Kidney (tissue), 14 donors: ENCODE results near the gene CHD5. TPM values are rescaled to one million over a fixed set of nuclear protein-coding genes. Genes with fewer than 3 reads are reported as not detected.

Experiments
- DNase-seq, 5 donors: peaks; one replicate each; pipeline ENCODE4 v3.0.0-alpha.2; 2013 to 2020
- FAIRE-seq: peaks from 2 replicates; lab custom pipeline; 2012; peaks lifted over from hg19 to GRCh38; lab: Jason Lieb, UNC
- H3K27ac ChIP-seq, 2 donors: one replicate each; pipeline ENCODE4 v1.7.0; 2013; ENCODE audit warnings: low read depth in 2 of 2, low read length in 2 of 2, inconsistent platforms in 1 of 2
- H3K27me3 ChIP-seq: one replicate; pipeline ENCODE4 v1.7.1; 2013; ENCODE audit warnings: low read length, inconsistent platforms; ENCODE audit not compliant: control insufficient read depth, insufficient read depth
- H3K36me3 ChIP-seq, 3 donors: one replicate each; pipeline versions ENCODE4 v1.7.0 to v1.7.1; 2013; ENCODE audit warnings: low read length in 3 of 3, control low read depth in 1 of 3, inconsistent platforms in 1 of 3; ENCODE audit not compliant: insufficient read depth in 3 of 3, control insufficient read depth in 2 of 3
- H3K4me1 ChIP-seq, 3 donors: one replicate each; pipeline versions ENCODE4 v1.7.0 to v1.7.1; 2013; ENCODE audit warnings: low read length in 3 of 3, inconsistent platforms in 1 of 3, low read depth in 1 of 3; ENCODE audit not compliant: control insufficient read depth in 2 of 3, insufficient read depth in 2 of 3
- H3K4me3 ChIP-seq, 3 donors: one replicate each; pipeline versions ENCODE4 v1.7.0 to v1.8.1; 2013; ENCODE audit warnings: low read length in 3 of 3, control low read depth in 1 of 3, inconsistent platforms in 1 of 3
- H3K9ac ChIP-seq, 3 donors: one replicate each; pipeline versions ENCODE4 v1.7.0 to v1.7.1; 2013; ENCODE audit warnings: low read length in 3 of 3, control low read depth in 1 of 3, inconsistent platforms in 1 of 3
- H3K9me3 ChIP-seq, 3 donors: one replicate each; pipeline versions ENCODE4 v1.7.0 to v1.7.1; 2013; ENCODE audit warnings: low read length in 3 of 3, control low read depth in 1 of 3, inconsistent platforms in 1 of 3; ENCODE audit not compliant: control insufficient read depth in 2 of 3, insufficient read depth in 1 of 3
- CTCF ChIP-seq: IDR thresholded peaks from 3 replicates; pipeline ENCODE4 v1.5.1; 2012; ENCODE audit warnings: mild to moderate bottlenecking, moderate library complexity, borderline replicate concordance; ENCODE audit not compliant: insufficient read depth; ENCODE audit errors: extremely low read depth
- intact Hi-C: fragments of 100-400 bp; cut with DNase I; formaldehyde crosslinking; loops from one replicate; pipeline ENCODE4 v1.11.1; 2022
- polyA plus RNA-seq: library from polyadenylated mRNA; stranded (reverse); fragments of 350-450 nt; fragmentation: Illumina TruSeq; extraction: RNeasy Lipid Tissue Mini Kit (QIAGEN cat#74804); gene quantifications from one replicate; pipeline ENCODE4 v1.2.3, GENCODE V29; 2014; ENCODE audit warnings: low read depth, low replicate concordance; ENCODE audit not compliant: insufficient read depth
- total RNA-seq: library from RNA; stranded (reverse); fragmentation: NEBNext Ultra II Directional; extraction: Animal tissue kit (Norgen Biotek cat#: 25700); gene quantifications from one replicate; pipeline ENCODE4 v1.2.1, GENCODE V29; 2021
- donor health status: control.
- donor health status: control.
- donor health status: control.
- donor health status: control.
- donor health status: control.
- donor health status: DM: yes; HTN: yes; CAD: no.
- donor health status: Normal renal cell carcinoma (clear cell type).

The CHD5 gene
- total and polyA plus RNA-seq, 2 donors from 2014 or later, result 0.54 to 0.85 TPM

- TF ChIP-seq CTCF, result no peak
- Histone ChIP-seq H3K27me3 (no peaks in the 10 kb centered on the region), H3K9me3 (no peaks in the 10 kb centered on the region), H3K9ac (no peak overlapping the region), H3K4me1 (no peaks in the 10 kb centered on the region), H3K4me3 (no peak overlapping the region), H3K27ac (no peak overlapping the region), H3K36me3 (no peaks in the 10 kb centered on the region)
- FAIRE-seq, result no peak
- no peak for DNase-seq
- intact Hi-C loops, result no loop called here
Measured at GRCh38 chr1:6162773-6163172, 17.3 kb downstream of the CHD5 start.

DNA sequence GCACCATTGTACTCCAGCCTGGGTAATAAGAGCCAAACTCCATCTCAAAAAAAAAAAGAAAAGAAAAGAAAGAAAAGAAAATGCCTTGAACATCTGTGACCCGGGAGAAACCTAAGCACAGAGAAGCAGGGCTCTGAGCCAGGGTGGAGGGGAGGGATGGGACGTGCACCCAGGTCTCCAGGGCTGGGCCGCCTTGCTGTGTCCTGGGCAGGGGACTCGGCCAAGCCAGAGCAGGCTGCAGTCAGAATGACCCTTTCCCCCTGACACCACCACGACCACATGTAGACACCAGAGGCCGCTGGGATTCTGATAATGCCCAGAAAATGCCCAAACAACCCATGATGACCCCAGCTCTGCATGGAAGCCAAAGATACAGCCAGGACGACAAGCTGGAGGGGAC, 17.8 kb downstream of the CHD5 start:
- intact Hi-C loops, result no loop called here
- Histone ChIP-seq H3K36me3 (no peaks in the 10 kb centered on the region), H3K4me1 (no peaks in the 10 kb centered on the region), H3K9me3 (no peaks in the 10 kb centered on the region), H3K27me3 (no peaks in the 10 kb centered on the region), H3K27ac (no peak overlapping the region), H3K9ac (no peak overlapping the region), H3K4me3 (no peak overlapping the region)
- FAIRE-seq (no peak), DNase-seq (no peak)
- TF ChIP-seq CTCF, result no peak

DNA sequence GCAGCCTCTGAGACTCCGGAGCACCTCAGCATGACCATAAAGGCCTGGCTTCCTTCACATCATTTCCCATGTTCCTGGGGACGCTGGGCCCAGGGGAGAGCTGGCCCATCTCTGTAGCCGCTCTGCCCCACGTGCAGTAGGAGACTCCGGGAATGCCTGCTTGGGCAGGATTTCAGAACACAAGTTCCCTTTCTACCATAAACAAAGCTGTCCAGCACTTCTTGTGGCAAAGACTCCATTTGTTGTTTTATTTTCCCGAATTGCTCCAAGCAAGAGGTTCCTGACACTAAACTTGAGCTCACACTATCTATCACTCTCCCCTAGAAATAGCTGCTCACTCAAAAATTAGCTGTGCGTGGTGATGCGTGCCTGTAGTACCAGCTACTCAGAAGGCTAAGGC, 21.9 kb downstream of the CHD5 start:
- Histone ChIP-seq H3K4me1 (no peaks in the 10 kb centered on the region), H3K9ac (no peak overlapping the region), H3K36me3 (no peaks in the 10 kb centered on the region), H3K27me3 (no peaks in the 10 kb centered on the region), H3K9me3 (no peaks in the 10 kb centered on the region), H3K27ac (no peak overlapping the region), H3K4me3 (no peak overlapping the region)
- FAIRE-seq (no peak), DNase-seq (no peak)
- intact Hi-C loops, result no loop called here
- TF ChIP-seq CTCF, result no peak

DNA sequence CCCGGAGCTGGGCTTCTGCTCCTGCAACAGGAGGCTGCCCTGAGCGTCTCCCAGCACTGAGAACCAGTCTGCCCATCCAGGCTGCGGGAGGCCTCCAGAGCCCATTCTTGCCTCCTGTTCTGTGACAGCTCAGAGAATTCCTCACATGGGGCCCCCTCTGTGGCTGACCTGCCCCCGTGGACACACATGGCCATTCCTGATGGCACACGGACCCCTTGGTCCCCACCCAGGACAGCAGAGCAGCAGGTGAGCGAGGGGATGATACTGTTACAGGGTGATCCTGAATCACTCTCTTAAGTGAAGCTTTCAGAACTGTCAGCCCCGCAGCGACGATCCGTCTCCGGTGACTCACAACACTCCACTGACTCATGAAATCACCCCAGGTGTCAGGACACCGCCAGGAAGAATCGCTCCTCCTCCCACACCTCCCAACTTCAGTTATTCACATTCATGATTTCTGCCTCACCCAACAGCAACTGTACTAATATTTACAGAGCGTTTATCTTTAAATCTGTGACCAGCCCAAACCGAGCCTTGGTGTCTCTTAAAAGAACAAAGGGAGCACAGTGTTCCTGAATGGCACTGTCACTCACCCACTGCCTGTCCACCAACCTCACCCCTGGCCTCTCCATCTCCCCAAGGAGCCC, 22.5 kb downstream of the CHD5 start:
- FAIRE-seq, result no peak
- Histone ChIP-seq H3K9ac (no peak overlapping the region), H3K27ac (no peak overlapping the region), H3K4me3 (no peak overlapping the region), H3K27me3 (no peaks in the 10 kb centered on the region), H3K9me3 (no peaks in the 10 kb centered on the region), H3K4me1 (no peaks in the 10 kb centered on the region), H3K36me3 (no peaks in the 10 kb centered on the region)
- DNase-seq, result peak in 2 of 5 donors; percentile 43 to 53
- intact Hi-C loops, result no loop called here
- TF ChIP-seq CTCF, result no peak
